ENCODE results near the gene OR6C2.
"Not testable (repeated sequence)": the region's sequence is repeated elsewhere in the genome, so short reads cannot be mapped to it uniquely, and the experiment has no call there.

OR6C2 gene

GRCh38 chr12:55479136-55479535 lies 35.3 kb downstream of the OR6C2 start:
- DNase-seq: not testable (repeated sequence)

- not testable (repeated sequence) for DNase-seq
Observed at GRCh38 chr12:55484284-55484683, 40.4 kb downstream of the OR6C2 start.

- DNase-seq: no peak
Observed at GRCh38 chr12:55492078-55492477, 48.2 kb downstream of the OR6C2 start, which contains the start of gene OR6C68. Gene OR6C68 (plus strand): TSS chr12:55492378. CDS start chr12:55492378, 0 bp downstream.

- no peak for DNase-seq
Observed at GRCh38 chr12:55495490-55495889, 51.6 kb downstream of the OR6C2 start.

GRCh38 chr12:55499231-55499630 lies 55.4 kb downstream of the OR6C2 start:
- no peak for DNase-seq

- DNase-seq: no peak
Observed at GRCh38 chr12:55499810-55500252, 56.0 kb downstream of the OR6C2 start.

GRCh38 chr12:55501601-55502000 lies 57.7 kb downstream of the OR6C2 start:
- DNase-seq: no peak

All from CD4-positive, alpha-beta T cell treated with Interleukin-1 beta for 1 hour (primary cell).